Heart right ventricle (tissue), 16 donors: ENCODE results near the gene SLC25A13. TPM values are rescaled to one million over a fixed set of nuclear protein-coding genes. Genes with fewer than 3 reads are reported as not detected.

ENCODE experiments used
- ATAC-seq, 8 donors: fragments of 200-7000 bp; cut with Tn5 transposase; one replicate each; pipeline ENCODE4 v1.9.1; 2020; ENCODE audit warnings: mild to moderate bottlenecking in 8 of 8, moderate library complexity in 8 of 8, moderate number of reproducible peaks in 1 of 8
- DNase-seq, 2 donors: peaks; one replicate each; pipeline ENCODE4 v3.0.0-alpha.2; 2020
- H3K27ac ChIP-seq, 10 donors: fragments of 200-600 bp; sonication (generic) in 2 of 10; one replicate each; pipeline versions ENCODE4 v1.5.0 to v1.8.0; 2020 to 2022; ENCODE audit warnings: mild to moderate bottlenecking in 3 of 10
- H3K27me3 ChIP-seq, 7 donors: fragments of 200-600 bp; one replicate each; pipeline ENCODE4 v1.8.0; 2021 to 2022; ENCODE audit warnings: mild to moderate bottlenecking in 2 of 7
- H3K36me3 ChIP-seq, 9 donors: fragments of 200-600 bp; sonication (generic) in 1 of 9; one replicate each; pipeline versions ENCODE4 v1.5.0 to v1.8.0; 2020 to 2022; ENCODE audit warnings: mild to moderate bottlenecking in 2 of 9
- H3K4me1 ChIP-seq, 9 donors: fragments of 200-600 bp; sonication (generic) in 1 of 9; one replicate each; pipeline versions ENCODE4 v1.5.0 to v1.8.0; 2020 to 2022; ENCODE audit warnings: mild to moderate bottlenecking in 4 of 9
- H3K4me3 ChIP-seq, 10 donors: fragments of 200-600 bp; sonication (generic) in 2 of 10; one replicate each; pipeline versions ENCODE4 v1.5.0 to v1.8.0; 2020 to 2022; ENCODE audit warnings: mild to moderate bottlenecking in 7 of 10, moderate library complexity in 2 of 10
- H3K9me3 ChIP-seq, 11 donors: fragments of 200-600 bp in 10 of 11; sonication (generic) in 2 of 11; one replicate each; pipeline versions ENCODE4 v1.5.0 to v1.8.0; 2013 to 2022; ENCODE audit warnings: mild to moderate bottlenecking in 2 of 11, control low read depth in 1 of 11, moderate library complexity in 1 of 11
- WGBS, 2 donors: extraction: QIAGEN DNeasy Blood & Tissue Kit; methylation state at CpG; one replicate each; pipeline ENCODE4 v1.1.7; 2013; ENCODE audit warnings: inconsistent platforms in 1 of 2; 5-methylcytosine and 5-hydroxymethylcytosine counted together
- intact Hi-C, 10 donors: fragments of 100-400 bp; cut with DNase I; formaldehyde crosslinking; loops; one replicate each; pipeline versions ENCODE4 v1.11.1 to v1.14.2; 2022
- polyA plus RNA-seq, 2 donors: library from polyadenylated mRNA; stranded (reverse); fragments of 200-250 nt; gene quantifications; one replicate each; pipeline ENCODE4 v1.2.3, GENCODE V29; 2013
- total RNA-seq, 10 donors: library from RNA; stranded (reverse); fragmentation: NEBNext Ultra II Directional in 3 of 10; extraction: Animal tissue kit (Norgen Biotek cat#: 25700) in 3 of 10; gene quantifications; one replicate each; pipeline versions ENCODE4 v1.2.1 to v1.2.4, GENCODE V29; 2021 to 2023
- TF ChIP-seq, protein P1 (sequence below), 9 donors: fragments of 200-600 bp; sonication (generic) in 2 of 9; IDR thresholded peaks; one replicate each; pipeline versions ENCODE4 v1.5.0 to v1.8.0; 2021 to 2022; ENCODE audit warnings: antibody characterized with exemption in 9 of 9, mild to moderate bottlenecking in 5 of 9, moderate library complexity in 1 of 9
- donor health status: Arrhythmogenic right ventricular cardiomyopathy.
- donor health status: ischemic (EF 13 %, LVEDD 7.1; RV severe dilation, severe dysfunction).
- donor health status: healthy with polysubstance abuse.
- donor health status: DM: no; HTN: yes; CAD: no.
- donor health status: DM: no; HTN: no; CAD: no.
- donor health status: ischemic (EF 25% LVEDD 6.9; RV normal size, moderate dysfunction).
- donor health status: ischemic (EF 25% LVEDD 5.7; RV mildly dilated, moderate dysfunction).
- donor health status: healthy.
- donor health status: DM: yes; HTN: yes; CAD: no.
- donor health status: Ischemic cardiomyopathy.
- donor health status: ischemic (EF 35%, LVEDD 5.7; RV mildly dilated, moderate dysfunction).
- donor health status: nonischemic (EF 11% LVEDD 7.7; RV severe dilation, severe dysfunction).
- donor health status: DM: yes; HTN: yes; CAD: no.
- donor health status: PGD.
- donor health status: ischemic (EF 29% LVEDD 5.4; RV normal size, mild dysfunction).
- donor health status: nonischemic (EF 23%, LVEDD 6.1; RV moderate dilation, normal function).

Gene SLC25A13
- total and polyA plus RNA-seq, 12 donors = 5.2 to 15.3 (median 8.7) TPM

DNA sequence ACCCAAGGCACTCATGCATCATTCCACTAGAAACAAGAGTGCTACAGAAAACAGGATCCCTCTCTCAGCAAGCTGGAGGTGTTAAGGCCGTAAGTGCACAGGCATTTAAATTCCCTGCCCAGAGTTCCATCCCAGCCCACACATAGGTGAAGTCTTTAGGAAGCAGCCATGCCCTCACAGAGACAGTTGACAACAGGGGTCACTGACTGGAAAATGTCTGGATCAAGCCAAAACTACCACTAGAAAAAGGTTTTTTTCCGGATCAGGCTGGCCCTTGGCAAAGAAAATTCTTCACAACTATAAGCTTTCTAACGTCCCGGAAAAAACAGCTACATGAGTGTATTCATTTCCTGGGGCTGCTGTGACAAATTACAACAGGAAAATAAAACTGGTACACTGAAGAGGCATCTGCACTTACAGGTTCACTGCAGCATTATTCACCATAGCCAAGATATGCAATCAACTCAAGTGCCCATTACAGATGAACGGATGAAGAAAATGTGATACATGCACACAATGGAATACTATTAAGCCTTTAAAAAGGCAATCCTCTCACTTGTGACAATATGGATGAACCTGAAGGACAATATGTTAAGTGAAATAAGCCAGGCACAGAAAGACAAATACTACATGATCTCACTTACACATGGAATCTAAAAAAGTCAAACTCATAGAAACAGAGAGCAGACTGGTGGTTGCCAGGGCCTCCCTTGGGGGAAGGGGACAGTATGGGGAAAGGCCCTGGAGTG, 52.5 kb downstream of the SLC25A13 start:
- no peak overlapping the region for H3K27ac ChIP-seq
- H3K27me3 ChIP-seq = no peaks in the 10 kb centered on the region
- TF ChIP-seq, protein P1, sequence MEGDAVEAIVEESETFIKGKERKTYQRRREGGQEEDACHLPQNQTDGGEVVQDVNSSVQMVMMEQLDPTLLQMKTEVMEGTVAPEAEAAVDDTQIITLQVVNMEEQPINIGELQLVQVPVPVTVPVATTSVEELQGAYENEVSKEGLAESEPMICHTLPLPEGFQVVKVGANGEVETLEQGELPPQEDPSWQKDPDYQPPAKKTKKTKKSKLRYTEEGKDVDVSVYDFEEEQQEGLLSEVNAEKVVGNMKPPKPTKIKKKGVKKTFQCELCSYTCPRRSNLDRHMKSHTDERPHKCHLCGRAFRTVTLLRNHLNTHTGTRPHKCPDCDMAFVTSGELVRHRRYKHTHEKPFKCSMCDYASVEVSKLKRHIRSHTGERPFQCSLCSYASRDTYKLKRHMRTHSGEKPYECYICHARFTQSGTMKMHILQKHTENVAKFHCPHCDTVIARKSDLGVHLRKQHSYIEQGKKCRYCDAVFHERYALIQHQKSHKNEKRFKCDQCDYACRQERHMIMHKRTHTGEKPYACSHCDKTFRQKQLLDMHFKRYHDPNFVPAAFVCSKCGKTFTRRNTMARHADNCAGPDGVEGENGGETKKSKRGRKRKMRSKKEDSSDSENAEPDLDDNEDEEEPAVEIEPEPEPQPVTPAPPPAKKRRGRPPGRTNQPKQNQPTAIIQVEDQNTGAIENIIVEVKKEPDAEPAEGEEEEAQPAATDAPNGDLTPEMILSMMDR (IDR thresholded peaks at IDR 0.05) = no peak
- ATAC-seq (no peak), DNase-seq (no peak)
- H3K4me3 ChIP-seq = no peak overlapping the region
- 92 to 93% methylated on average over 5 of the region's 5 CpGs for WGBS, 2 donors
- peaks cover 0 to 6% (median 0%) of the 10 kb centered on the region in 9 donors for H3K4me1 ChIP-seq
- H3K9me3 ChIP-seq = no peaks in the 10 kb centered on the region
- intact Hi-C loops = no loop called here
- peaks cover 0 to 34% (median 8%) of the 10 kb centered on the region in 9 donors for H3K36me3 ChIP-seq

GRCh38 chr7:96266580-96266979, 55.3 kb downstream of the SLC25A13 start:
- no peaks in the 10 kb centered on the region for H3K27me3 ChIP-seq
- no peak overlapping the region for H3K27ac ChIP-seq
- intact Hi-C loops = no loop called here
- no peak for ATAC-seq
- peaks cover 0 to 25% (median 8%) of the 10 kb centered on the region in 9 donors for H3K36me3 ChIP-seq
- no peak overlapping the region for H3K4me3 ChIP-seq
- DNase-seq = no peak
- WGBS, 2 donors = 93 to 98% methylated on average over 1 of the region's 1 CpG
- H3K9me3 ChIP-seq = no peaks in the 10 kb centered on the region
- TF ChIP-seq, protein P1 (IDR thresholded peaks at IDR 0.05) = no peak
- peaks cover 0 to 6% (median 0%) of the 10 kb centered on the region in 9 donors for H3K4me1 ChIP-seq

DNA sequence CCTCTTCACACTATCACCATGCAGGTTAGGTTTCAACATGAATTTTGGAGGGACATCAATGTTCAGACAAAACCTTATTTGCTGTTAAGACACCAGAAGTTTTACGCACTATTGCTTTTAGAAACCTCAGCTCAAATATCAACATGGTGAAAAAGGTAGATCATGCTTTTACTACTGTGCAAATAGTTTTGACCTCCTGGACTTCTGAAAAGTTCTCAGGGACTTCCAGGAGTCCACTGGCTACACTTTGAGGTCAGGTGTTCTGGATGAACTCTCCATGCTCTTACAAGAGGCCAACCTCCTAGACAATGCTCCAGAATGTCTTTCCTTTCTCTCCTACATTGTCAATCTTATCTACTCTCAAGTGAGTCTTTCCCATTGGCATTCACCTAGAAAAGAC, 55.9 kb downstream of the SLC25A13 start:
- intact Hi-C loops = no loop called here
- Histone ChIP-seq H3K9me3 (no peaks in the 10 kb centered on the region), H3K27ac (no peak overlapping the region), H3K4me1 (peaks cover 0 to 6% (median 0%) of the 10 kb centered on the region in 9 donors), H3K27me3 (no peaks in the 10 kb centered on the region), H3K4me3 (no peak overlapping the region), H3K36me3 (peaks cover 0 to 25% (median 8%) of the 10 kb centered on the region in 9 donors)
- ATAC-seq (no peak), DNase-seq (no peak)
- TF ChIP-seq, protein P1 (IDR thresholded peaks at IDR 0.05) = no peak
- 94 to 100% methylated on average over 1 of the region's 1 CpG for WGBS, 2 donors

DNA sequence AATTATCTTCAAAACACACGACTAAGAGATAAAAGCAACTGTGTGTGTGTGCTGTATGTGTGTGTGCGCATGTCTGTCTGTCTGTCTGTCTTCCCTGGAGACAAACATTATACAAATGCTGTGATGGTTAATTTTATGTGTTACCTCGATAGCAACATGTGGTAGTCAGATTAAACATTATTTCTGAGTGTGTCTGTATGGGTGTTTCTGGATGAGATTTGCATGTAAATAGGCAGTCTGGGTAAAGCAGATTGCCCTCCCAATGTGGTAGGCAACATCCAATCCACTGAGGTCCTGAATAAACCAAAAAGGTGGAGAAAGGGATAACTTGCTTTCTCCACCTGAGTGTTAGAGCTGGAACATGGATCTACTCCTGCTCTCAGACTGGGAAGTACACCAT, 67.9 kb downstream of the SLC25A13 start:
- WGBS, 2 donors = 70 to 72% methylated on average over 3 of the region's 3 CpGs
- DNase-seq (no peak), ATAC-seq (no peak)
- H3K36me3 ChIP-seq = no peaks in the 10 kb centered on the region
- intact Hi-C loops = no loop called here
- H3K27me3 ChIP-seq = no peaks in the 10 kb centered on the region
- H3K4me1 ChIP-seq = peaks cover 0 to 10% (median 3%) of the 10 kb centered on the region in 9 donors
- H3K4me3 ChIP-seq = no peak overlapping the region
- TF ChIP-seq, protein P1 (IDR thresholded peaks at IDR 0.05) = no peak
- no peak overlapping the region for H3K27ac ChIP-seq
- H3K9me3 ChIP-seq = peaks cover 0 to 40% (median 9%) of the 10 kb centered on the region in 11 donors
